Neuronal stem cell (in vitro differentiated cells): ENCODE measurements around the gene CD68.
A peak's percentile ranks its signal among the peaks of the same experiment; 100 is the strongest.

ENCODE experiments used
- DNase-seq: peaks from one replicate; pipeline ENCODE4 v3.0.0-alpha.2; 2013; ENCODE audit warnings: low spot score
- H2AFZ ChIP-seq: one replicate; pipeline ENCODE4 v1.6.1; 2013; ENCODE audit warnings: mild to moderate bottlenecking, low read length, inconsistent platforms
- H2AK5ac ChIP-seq: 2 replicates; pipeline ENCODE4 v1.6.1; 2013; ENCODE audit warnings: low read depth, mild to moderate bottlenecking, inconsistent platforms, low read length, moderate library complexity, mixed read lengths
- H2BK120ac ChIP-seq: 2 replicates; pipeline ENCODE4 v1.6.1; 2013; ENCODE audit warnings: low read depth, mild to moderate bottlenecking, inconsistent platforms, low read length, moderate library complexity, mixed read lengths
- H2BK12ac ChIP-seq: one replicate; pipeline ENCODE4 v1.6.1; 2013; ENCODE audit warnings: low read length, inconsistent platforms
- H2BK15ac ChIP-seq: 2 replicates; pipeline ENCODE4 v1.6.1; 2013; ENCODE audit warnings: mild to moderate bottlenecking, low read length, inconsistent platforms, mixed read lengths
- H2BK5ac ChIP-seq: one replicate; pipeline ENCODE4 v1.6.1; 2013; ENCODE audit warnings: inconsistent platforms, mild to moderate bottlenecking, low read length, moderate library complexity
- H3K14ac ChIP-seq: one replicate; pipeline ENCODE4 v1.6.1; 2013; ENCODE audit warnings: low read length, inconsistent platforms
- H3K18ac ChIP-seq: 2 replicates; pipeline ENCODE4 v1.6.1; 2013; ENCODE audit warnings: low read length, inconsistent platforms
- H3K23ac ChIP-seq: 2 replicates; pipeline ENCODE4 v1.6.1; 2013; ENCODE audit warnings: low read depth, mild to moderate bottlenecking, mixed read lengths, low read length, inconsistent platforms; ENCODE audit not compliant: poor library complexity
- H3K27ac ChIP-seq: replicated peaks from 3 replicates; pipeline ENCODE4 v1.5.1; 2013; ENCODE audit warnings: low read length, inconsistent platforms
- H3K27me3 ChIP-seq, 3 experiments: 2 replicates each; pipeline ENCODE4 v1.6.1; 2013; ENCODE audit warnings: low read length in 3 of 3, mild to moderate bottlenecking in 2 of 3, inconsistent platforms in 1 of 3, low read depth in 1 of 3, mixed read lengths in 1 of 3, moderate library complexity in 1 of 3; ENCODE audit not compliant: control insufficient read depth in 3 of 3, insufficient read depth in 3 of 3
- H3K36me3 ChIP-seq, 2 donors: replicated peaks in 1 of 2; 2 replicates each; pipeline ENCODE4 v1.6.1; 2013; ENCODE audit warnings: low read length in 2 of 2; ENCODE audit not compliant: control insufficient read depth in 2 of 2, insufficient read depth in 2 of 2
- H3K4ac ChIP-seq: 2 replicates; pipeline ENCODE4 v1.6.1; 2013; ENCODE audit warnings: inconsistent platforms, mild to moderate bottlenecking, low read length, moderate library complexity
- H3K4me1 ChIP-seq, 2 donors: 1 replicate in 1 of 2; 2 replicates in 1 of 2; pipeline ENCODE4 v1.6.1; 2013; ENCODE audit warnings: low read length in 2 of 2, low read depth in 1 of 2; ENCODE audit not compliant: control insufficient read depth in 2 of 2, insufficient read depth in 1 of 2
- H3K4me2 ChIP-seq: one replicate; pipeline ENCODE4 v1.6.1; 2013; ENCODE audit warnings: mild to moderate bottlenecking, low read length, inconsistent platforms; ENCODE audit not compliant: insufficient read depth, poor library complexity, severe bottlenecking
- H3K4me3 ChIP-seq, 2 donors: 2 replicates each; pipeline ENCODE4 v1.5.1; 2013; ENCODE audit warnings: low read length in 2 of 2, mild to moderate bottlenecking in 2 of 2, inconsistent platforms in 1 of 2, moderate library complexity in 1 of 2
- H3K79me1 ChIP-seq: one replicate; pipeline ENCODE4 v1.6.1; 2013; ENCODE audit warnings: low read depth, mild to moderate bottlenecking, inconsistent platforms, low read length, moderate library complexity
- H3K9ac ChIP-seq: one replicate; pipeline ENCODE4 v1.6.1; 2013; ENCODE audit warnings: mild to moderate bottlenecking, low read depth, low read length, inconsistent platforms; ENCODE audit not compliant: poor library complexity
- H3K9me3 ChIP-seq, 2 donors: replicated peaks in 1 of 2; 2 replicates each; pipeline versions ENCODE3 to v1.6.1; 2013; ENCODE audit warnings: low read length in 2 of 2, mild to moderate bottlenecking in 2 of 2, inconsistent platforms in 1 of 2, low read depth in 1 of 2, mixed read lengths in 1 of 2, moderate library complexity in 1 of 2; ENCODE audit not compliant: control insufficient read depth in 2 of 2, insufficient read depth in 1 of 2
- H4K8ac ChIP-seq: one replicate; pipeline ENCODE4 v1.6.1; 2013; ENCODE audit warnings: low read depth, mild to moderate bottlenecking, inconsistent platforms, low read length, moderate library complexity
- H4K91ac ChIP-seq: one replicate; pipeline ENCODE4 v1.6.1; 2013; ENCODE audit warnings: low read length, low read depth, mild to moderate bottlenecking, inconsistent platforms; ENCODE audit not compliant: poor library complexity
- WGBS, 2 donors: extraction: QIAGEN DNeasy Blood & Tissue Kit; methylation state at CpG; one replicate each; pipeline ENCODE4 v1.1.7; 2013; ENCODE audit warnings: missing lambda C conversion rate in 2 of 2, mixed read lengths in 1 of 2; ENCODE audit not compliant: insufficient read length in 2 of 2, insufficient replicate concordance in 1 of 2; ENCODE audit errors: extremely low coverage in 2 of 2; 5-methylcytosine and 5-hydroxymethylcytosine counted together

CD68 gene

GRCh38 chr17:7557775-7558543 lies 21.5 kb upstream of the CD68 start:
- Histone ChIP-seq H2AFZ (peak overlapping the region; percentile 95), H3K4me1 (peaks cover 22 to 24% of the 10 kb centered on the region in 2 donors), H3K9me3 (no peaks in the 10 kb centered on the region), H3K9ac (peak overlapping the region; percentile 30), H3K14ac (no peak overlapping the region), H3K18ac (peak overlapping the region; percentile 84), H3K4ac (no peak overlapping the region), H2BK5ac (no peak overlapping the region), H3K36me3 (no peaks in the 10 kb centered on the region), H2BK120ac (no peak overlapping the region), H4K8ac (peak overlapping the region; percentile 29), H2BK12ac (peak overlapping the region; percentile 30), H3K27me3 (no peaks in the 10 kb centered on the region), H4K91ac (no peak overlapping the region), H3K27ac (no peak overlapping the region), H2AK5ac (peak overlapping the region; percentile 94), H3K4me3 (no peak overlapping the region), H3K79me1 (peaks cover 5% of the 10 kb centered on the region), H3K23ac (no peak overlapping the region), H2BK15ac (peak overlapping the region; percentile 92), H3K4me2 (no peak overlapping the region)
- no peak for DNase-seq
- WGBS, 2 donors: no CpG with 5 or more reads among the region's 21 CpGs

- Histone ChIP-seq H3K36me3 (peaks cover under 1 to 5% of the 10 kb centered on the region in 2 donors), H2BK15ac (peak within 1 kb of the TSS; percentile 92), H3K9me3 (no peaks in the 10 kb centered on the region), H2AFZ (peak within 1 kb of the TSS; percentile 95), H3K4me3 (no peak within 1 kb of the TSS), H3K18ac (peak within 1 kb of the TSS; percentile 90), H2BK5ac (no peak within 1 kb of the TSS), H2BK120ac (no peak within 1 kb of the TSS), H4K91ac (no peak within 1 kb of the TSS), H2BK12ac (peak within 1 kb of the TSS; percentile 30), H3K14ac (no peak within 1 kb of the TSS), H2AK5ac (peak within 1 kb of the TSS; percentile 94), H3K4me1 (peaks cover 24 to 25% of the 10 kb centered on the region in 2 donors), H3K4ac (no peak within 1 kb of the TSS), H3K23ac (no peak within 1 kb of the TSS), H4K8ac (peak within 1 kb of the TSS; percentile 29), H3K79me1 (peaks cover 5% of the 10 kb centered on the region), H3K27me3 (no peaks in the 10 kb centered on the region), H3K9ac (peak within 1 kb of the TSS; percentile 30), H3K4me2 (no peak within 1 kb of the TSS), H3K27ac (no peak within 1 kb of the TSS)
- DNase-seq: no peak
- whole genome bisulfite sequencing, 2 donors: no CpG with 5 or more reads among the region's 16 CpGs
These were observed 20.7 kb upstream of the CD68 start, which contains the start of gene TNFSF13 for GRCh38 chr17:7558544-7559319. Gene TNFSF13 (plus strand): TSS chr17:7558750. CDS start chr17:7559040, 290 bp downstream.

- Histone ChIP-seq H3K9ac (no peak overlapping the region), H3K27ac (no peak overlapping the region), H3K4me2 (no peak overlapping the region), H4K91ac (no peak overlapping the region), H2AK5ac (peak overlapping the region; percentile 58), H3K27me3 (no peaks in the 10 kb centered on the region), H3K18ac (no peak overlapping the region), H3K79me1 (peaks cover 5% of the 10 kb centered on the region), H2BK12ac (no peak overlapping the region), H4K8ac (no peak overlapping the region), H3K4me3 (no peak overlapping the region), H3K14ac (no peak overlapping the region), H2AFZ (peak overlapping the region; percentile 94), H3K4me1 (peaks cover 24 to 25% of the 10 kb centered on the region in 2 donors), H3K9me3 (no peaks in the 10 kb centered on the region), H2BK5ac (no peak overlapping the region), H3K4ac (no peak overlapping the region), H2BK15ac (peak overlapping the region; percentile 90), H2BK120ac (no peak overlapping the region), H3K36me3 (peaks cover 7 to 13% of the 10 kb centered on the region in 2 donors), H3K23ac (no peak overlapping the region)
- no peak for DNase-seq
- no CpG with 5 or more reads among the region's 18 CpGs for WGBS, 2 donors
These were observed 19.9 kb upstream of the CD68 start for GRCh38 chr17:7559320-7560171.
